Stimulated activated CD8-positive, alpha-beta memory T cell treated with anti-CD3 and anti-CD28 coated beads, Interleukin-12 subunit alpha, Interleukin-12 subunit beta, amount 100 ng/mL, for 24 hours (primary cell): Measurements from ENCODE around the gene PLEKHJ1.

Experiments
- DNase-seq: peaks from one replicate; pipeline ENCODE4 v3.0.0-alpha.2; 2020; ENCODE audit errors: extremely low read depth

The PLEKHJ1 gene

GRCh38 chr19:2197270-2197669, 38.9 kb downstream of the PLEKHJ1 start:
- no peak for DNase-seq

GRCh38 chr19:2195914-2196313, 40.2 kb downstream of the PLEKHJ1 start:
- DNase-seq = no peak

DNA sequence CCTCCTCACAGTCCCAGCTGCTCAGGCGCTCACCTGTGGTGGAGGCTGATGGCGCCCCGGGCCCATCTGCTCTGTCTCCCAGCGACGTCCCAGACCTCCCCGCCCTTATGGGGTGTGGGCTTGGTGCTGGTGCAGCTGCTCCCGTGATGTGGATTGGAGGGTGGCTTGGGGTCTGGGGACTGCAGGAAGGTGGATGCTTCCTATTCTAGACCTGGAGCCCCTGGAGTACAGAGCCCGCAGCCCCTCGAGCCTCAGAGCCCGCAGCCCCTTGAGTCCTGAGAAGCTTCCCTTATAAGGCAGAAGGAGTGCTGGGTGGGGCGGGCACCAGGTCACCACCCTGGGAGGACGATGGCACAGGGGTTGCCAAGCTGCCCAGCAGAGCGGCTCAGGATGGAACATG, 40.8 kb downstream of the PLEKHJ1 start:
- no peak for DNase-seq

GRCh38 chr19:2194513-2195078, 41.5 kb downstream of the PLEKHJ1 start:
- DNase-seq = no peak

GRCh38 chr19:2193807-2194206, 42.3 kb downstream of the PLEKHJ1 start:
- no peak for DNase-seq

GRCh38 chr19:2192862-2193261, 43.3 kb downstream of the PLEKHJ1 start:
- no peak for DNase-seq

GRCh38 chr19:2191456-2192310, 44.4 kb downstream of the PLEKHJ1 start:
- no peak for DNase-seq

GRCh38 chr19:2190848-2191455, 45.2 kb downstream of the PLEKHJ1 start:
- no peak for DNase-seq

DNA sequence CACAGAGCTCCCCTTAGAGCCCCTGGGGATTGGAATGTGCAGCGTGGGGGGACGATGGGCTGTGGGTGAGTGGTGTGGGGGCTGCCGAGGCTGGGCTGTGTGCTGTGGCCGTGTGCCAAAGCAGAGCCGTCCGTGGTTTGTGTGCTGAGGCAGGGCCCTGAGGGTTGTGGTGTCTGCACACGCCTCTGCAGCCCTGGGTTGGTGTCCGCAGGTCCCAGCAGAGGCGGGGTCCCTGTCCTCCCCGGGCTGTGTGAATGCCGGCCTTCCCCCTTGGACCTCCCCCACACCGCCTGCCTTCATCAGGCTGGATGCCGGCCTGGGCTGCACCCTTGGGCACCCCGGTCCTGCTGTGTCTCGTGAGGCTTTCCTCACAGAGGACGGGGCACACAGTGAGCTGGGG, 46.2 kb downstream of the PLEKHJ1 start:
- DNase-seq = no peak

DNA sequence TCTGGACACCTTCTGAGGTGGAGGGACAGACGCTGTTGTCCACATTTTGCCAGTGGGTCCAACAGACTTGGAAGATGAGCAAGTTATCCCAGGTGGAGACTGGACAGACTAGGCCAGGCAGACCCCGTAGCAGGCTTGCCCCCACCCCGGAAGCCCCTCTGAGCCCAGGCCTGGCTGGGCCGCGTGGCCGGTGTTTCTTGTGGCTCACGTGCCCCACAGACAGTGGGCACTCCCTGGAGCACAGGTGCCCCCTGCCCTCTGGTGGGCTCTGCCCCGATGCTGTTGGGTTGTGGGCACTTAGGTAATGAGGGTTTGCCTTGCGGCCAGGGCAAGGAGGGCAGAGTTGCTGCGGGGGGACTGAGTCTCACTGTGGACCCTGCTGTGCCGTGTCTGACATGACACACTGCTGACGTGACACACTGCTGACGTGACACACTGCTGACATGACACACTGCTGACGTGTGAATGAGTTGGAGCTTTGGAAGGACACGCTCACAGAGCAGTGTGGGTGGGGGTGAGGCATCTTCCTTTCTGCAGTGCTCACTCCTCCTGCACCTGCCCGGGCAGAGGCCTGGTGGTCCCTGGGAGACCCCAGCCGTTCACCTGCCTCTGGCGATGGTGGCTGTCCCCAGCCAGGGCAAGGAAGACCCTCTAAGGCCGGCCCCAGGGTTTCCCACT, 47.3 kb downstream of the PLEKHJ1 start:
- DNase-seq = no peak

- DNase-seq = no peak
These were observed 49.0 kb downstream of the PLEKHJ1 start for GRCh38 chr19:2187159-2187558.

- DNase-seq = no peak
These were observed 49.9 kb downstream of the PLEKHJ1 start for GRCh38 chr19:2186071-2186846.

GRCh38 chr19:2185734-2186070, 50.4 kb downstream of the PLEKHJ1 start:
- DNase-seq = no peak

GRCh38 chr19:2184422-2184975, 51.6 kb downstream of the PLEKHJ1 start:
- no peak for DNase-seq
